ENCODE measurements around the gene PAK2.

DNA sequence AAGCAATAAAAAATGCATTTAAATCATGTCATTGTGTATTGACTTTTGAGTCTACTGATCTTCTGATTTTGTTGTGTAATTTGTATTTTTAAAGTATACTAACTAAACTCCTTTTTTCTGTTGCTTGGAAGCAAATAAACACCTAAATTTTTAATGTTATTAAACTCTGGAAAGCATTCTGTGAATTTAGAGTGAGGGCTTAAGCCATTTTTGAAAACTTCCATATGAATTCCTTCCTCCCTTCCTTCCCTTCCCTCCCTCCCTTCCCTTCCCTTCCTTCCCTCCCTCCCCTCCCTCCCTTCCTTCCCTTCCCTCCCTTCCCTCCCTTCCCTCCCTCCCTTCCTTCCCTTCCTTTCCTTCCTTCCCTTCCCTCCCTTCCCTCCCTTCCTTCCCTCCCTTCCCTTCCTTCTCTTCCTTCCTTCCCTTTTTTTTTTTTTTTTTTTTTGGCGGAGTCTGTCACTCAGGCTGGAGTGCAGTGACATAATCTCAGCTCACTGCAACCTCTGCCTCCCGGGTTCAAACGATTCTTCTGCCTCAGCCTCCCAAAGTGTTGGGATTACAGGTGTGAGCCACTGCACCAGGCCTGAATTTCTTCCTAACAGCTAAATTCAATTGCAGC lies 71.4 kb downstream of the PAK2 start:
- TF ChIP-seq, protein P1, sequence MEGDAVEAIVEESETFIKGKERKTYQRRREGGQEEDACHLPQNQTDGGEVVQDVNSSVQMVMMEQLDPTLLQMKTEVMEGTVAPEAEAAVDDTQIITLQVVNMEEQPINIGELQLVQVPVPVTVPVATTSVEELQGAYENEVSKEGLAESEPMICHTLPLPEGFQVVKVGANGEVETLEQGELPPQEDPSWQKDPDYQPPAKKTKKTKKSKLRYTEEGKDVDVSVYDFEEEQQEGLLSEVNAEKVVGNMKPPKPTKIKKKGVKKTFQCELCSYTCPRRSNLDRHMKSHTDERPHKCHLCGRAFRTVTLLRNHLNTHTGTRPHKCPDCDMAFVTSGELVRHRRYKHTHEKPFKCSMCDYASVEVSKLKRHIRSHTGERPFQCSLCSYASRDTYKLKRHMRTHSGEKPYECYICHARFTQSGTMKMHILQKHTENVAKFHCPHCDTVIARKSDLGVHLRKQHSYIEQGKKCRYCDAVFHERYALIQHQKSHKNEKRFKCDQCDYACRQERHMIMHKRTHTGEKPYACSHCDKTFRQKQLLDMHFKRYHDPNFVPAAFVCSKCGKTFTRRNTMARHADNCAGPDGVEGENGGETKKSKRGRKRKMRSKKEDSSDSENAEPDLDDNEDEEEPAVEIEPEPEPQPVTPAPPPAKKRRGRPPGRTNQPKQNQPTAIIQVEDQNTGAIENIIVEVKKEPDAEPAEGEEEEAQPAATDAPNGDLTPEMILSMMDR (IDR thresholded peaks at IDR 0.05): no peak
- TF ChIP-seq POLR2A (IDR thresholded peaks at IDR 0.05; ENCODE audit: low read depth) (no peak), EP300 (IDR thresholded peaks at IDR 0.05) (no peak), POLR2AphosphoS5 (IDR thresholded peaks at IDR 0.05) (no peak)
